ENCODE measurements around the gene ZAP70.

ZAP70 gene

GRCh38 chr2:97701186-97701585 is 12.2 kb upstream of the ZAP70 start:
- POLR2A ChIA-PET: no interaction called here
- no peak for DNase-seq (ENCODE audit: extremely low spot score)
- TF ChIP-seq TARDBP (IDR thresholded peaks at IDR 0.05) (no peak), ARNT (IDR thresholded peaks at IDR 0.05) (no peak), NFRKB (IDR thresholded peaks at IDR 0.05) (no peak), LEF1 (IDR thresholded peaks at IDR 0.05; ENCODE audit: borderline replicate concordance) (no peak), HDGF (IDR thresholded peaks at IDR 0.05; ENCODE audit: borderline replicate concordance) (no peak), BHLHE40 (IDR thresholded peaks at IDR 0.05; ENCODE audit: borderline replicate concordance) (no peak), SP1 (IDR thresholded peaks at IDR 0.05) (no peak)
- CTCF ChIA-PET: no interaction called here

GRCh38 chr2:97701851-97702465 is 11.4 kb upstream of the ZAP70 start:
- no peak for TF ChIP-seq ZNF384 (IDR thresholded peaks at IDR 0.05)
- TF ChIP-seq ARNT (IDR thresholded peaks at IDR 0.05): no peak
- no peak for TF ChIP-seq TARDBP (IDR thresholded peaks at IDR 0.05)
- TF ChIP-seq CTBP1 (IDR thresholded peaks at IDR 0.05; ENCODE audit: borderline replicate concordance): no peak
- TF ChIP-seq ELF4 (IDR thresholded peaks at IDR 0.05): no peak
- TF ChIP-seq SUZ12 (IDR thresholded peaks at IDR 0.05): no peak
- TF ChIP-seq FOXA1 (IDR thresholded peaks at IDR 0.05): no peak
- TF ChIP-seq NFRKB (IDR thresholded peaks at IDR 0.05): no peak
- TF ChIP-seq LEF1 (IDR thresholded peaks at IDR 0.05; ENCODE audit: borderline replicate concordance): no peak
- TF ChIP-seq FOXM1 (IDR thresholded peaks at IDR 0.05; ENCODE audit: borderline replicate concordance): no peak
- no peak for TF ChIP-seq BHLHE40 (IDR thresholded peaks at IDR 0.05; ENCODE audit: borderline replicate concordance)
- TF ChIP-seq SP1 (IDR thresholded peaks at IDR 0.05): no peak
- no peak for TF ChIP-seq FOXK2 (IDR thresholded peaks at IDR 0.05)
- no peak for TF ChIP-seq HDGF (IDR thresholded peaks at IDR 0.05; ENCODE audit: borderline replicate concordance)
- no peak for TF ChIP-seq L3MBTL2 (conservative IDR thresholded peaks at IDR 0.05)
- TF ChIP-seq PKNOX1 (IDR thresholded peaks at IDR 0.05): no peak
- ChIA-PET CTCF (interaction anchor here (0.7 to 1.6 kb wide), 2 partner anchors 46 to 679 kb away, joined by 3 to 5 read pairs; no protein-coding TSS in a partner anchor), POLR2A (no interaction called here)
- no peak for DNase-seq (ENCODE audit: extremely low spot score)

GRCh38 chr2:97702731-97703470 is 10.5 kb upstream of the ZAP70 start:
- no peak for TF ChIP-seq SP1 (IDR thresholded peaks at IDR 0.05)
- ChIA-PET CTCF (interaction anchor here (0.7 to 1.6 kb wide), 3 partner anchors 38 to 678 kb away, joined by 3 to 5 read pairs (median 4); no protein-coding TSS in a partner anchor), POLR2A (no interaction called here)
- DNase-seq (ENCODE audit: extremely low spot score): no peak

GRCh38 chr2:97703741-97704140 is 9.6 kb upstream of the ZAP70 start:
- DNase-seq (ENCODE audit: extremely low spot score): no peak
- TF ChIP-seq ARNT (IDR thresholded peaks at IDR 0.05): no peak
- TF ChIP-seq TARDBP (IDR thresholded peaks at IDR 0.05): no peak
- TF ChIP-seq ZNF384 (IDR thresholded peaks at IDR 0.05): no peak
- no peak for TF ChIP-seq PKNOX1 (IDR thresholded peaks at IDR 0.05)
- no peak for TF ChIP-seq FOXM1 (IDR thresholded peaks at IDR 0.05; ENCODE audit: borderline replicate concordance)
- no peak for TF ChIP-seq HDGF (IDR thresholded peaks at IDR 0.05; ENCODE audit: borderline replicate concordance)
- no peak for TF ChIP-seq NFRKB (IDR thresholded peaks at IDR 0.05)
- no peak for TF ChIP-seq SUZ12 (IDR thresholded peaks at IDR 0.05)
- no peak for TF ChIP-seq SP1 (IDR thresholded peaks at IDR 0.05)
- no peak for TF ChIP-seq CTBP1 (IDR thresholded peaks at IDR 0.05; ENCODE audit: borderline replicate concordance)
- no peak for TF ChIP-seq L3MBTL2 (conservative IDR thresholded peaks at IDR 0.05)
- no peak for TF ChIP-seq BHLHE40 (IDR thresholded peaks at IDR 0.05; ENCODE audit: borderline replicate concordance)
- TF ChIP-seq FOXA1 (IDR thresholded peaks at IDR 0.05): no peak
- no peak for TF ChIP-seq ELF4 (IDR thresholded peaks at IDR 0.05)
- no peak for TF ChIP-seq LEF1 (IDR thresholded peaks at IDR 0.05; ENCODE audit: borderline replicate concordance)
- TF ChIP-seq FOXK2 (IDR thresholded peaks at IDR 0.05): no peak
- CTCF ChIA-PET: interaction anchor here (1.0 kb wide), 1 partner anchor 37 kb away, joined by 4 read pairs; no protein-coding TSS in a partner anchor
- POLR2A ChIA-PET: no interaction called here

- TF ChIP-seq PKNOX1 (IDR thresholded peaks at IDR 0.05) (no peak), FOXM1 (IDR thresholded peaks at IDR 0.05; ENCODE audit: borderline replicate concordance) (no peak), ARNT (IDR thresholded peaks at IDR 0.05) (no peak), ELF4 (IDR thresholded peaks at IDR 0.05) (no peak), SP1 (IDR thresholded peaks at IDR 0.05) (no peak), BHLHE40 (IDR thresholded peaks at IDR 0.05; ENCODE audit: borderline replicate concordance) (no peak)
- ChIA-PET CTCF (no interaction called here), POLR2A (interaction anchor here (1.8 kb wide), 1 partner anchor 41 kb away, joined by 7 read pairs; the partner anchor contains the start of gene ACTR1B)
- no peak for DNase-seq (ENCODE audit: extremely low spot score)
Observed at GRCh38 chr2:97704989-97705388, 8.4 kb upstream of the ZAP70 start.

GRCh38 chr2:97706112-97706511 is 7.3 kb upstream of the ZAP70 start:
- no peak for TF ChIP-seq FOXA1 (IDR thresholded peaks at IDR 0.05)
- TF ChIP-seq LEF1 (IDR thresholded peaks at IDR 0.05; ENCODE audit: borderline replicate concordance): no peak
- no peak for TF ChIP-seq BHLHE40 (IDR thresholded peaks at IDR 0.05; ENCODE audit: borderline replicate concordance)
- no peak for TF ChIP-seq ARNT (IDR thresholded peaks at IDR 0.05)
- TF ChIP-seq HDGF (IDR thresholded peaks at IDR 0.05; ENCODE audit: borderline replicate concordance): no peak
- CTCF ChIA-PET: no interaction called here
- DNase-seq (ENCODE audit: extremely low spot score): no peak
- POLR2A ChIA-PET: interaction anchor here (1.8 kb wide), 1 partner anchor 42 kb away, joined by 7 read pairs; the partner anchor contains the start of gene ACTR1B

Measured in HEK293T (cell line).